HCT116 (cell line): ENCODE results near the gene NTHL1. TPM values are rescaled to one million over a fixed set of nuclear protein-coding genes. Genes with fewer than 3 reads are reported as not detected.
A peak's percentile ranks its signal among the peaks of the same experiment; 100 is the strongest.

Source experiments
- ATAC-seq: fragments of 200-7000 bp; cut with Tn5 transposase; 2 replicates; pipeline ENCODE4 v1.9.1; 2020; ENCODE audit warnings: mild to moderate bottlenecking, moderate library complexity
- BruUV-seq: library from RNA; stranded (reverse); fragments of 400-500 nt; replicated peaks from 2 replicates; lab custom pipeline; 2021; lab: Mats Ljungman, UMichigan
- CTCF ChIA-PET: fragments of 300-600 bp; sonication (Branson Sonifier 250); formaldehyde crosslinking; loops from one replicate; lab custom pipeline; 2021; ENCODE audit warnings: antibody characterized with exemption; lab: Charles Lee
- POLR2A ChIA-PET: fragments of 300-600, 350-600 bp; sonication (Branson Sonifier 250); formaldehyde crosslinking; loops from one replicate; lab custom pipeline; 2021; ENCODE audit warnings: antibody characterized with exemption; lab: Charles Lee
- RAD21 ChIA-PET, 2 experiments: fragments of 300-600 bp; sonication (Branson Sonifier 250); formaldehyde crosslinking; loops; one replicate each; lab custom pipeline; 2023; ENCODE audit warnings: low total read pairs in 2 of 2; ENCODE audit not compliant: uncharacterized antibody in 2 of 2, unreplicated experiment in 2 of 2, low non-redundant PET in 1 of 2; lab: Charles Lee
- DNase-seq: peaks from one replicate; pipeline ENCODE4 v3.0.0-alpha.2; 2010; ENCODE audit warnings: low read depth, low spot score
- H2AFZ ChIP-seq: fragments of 200-600 bp; shearing (Covaris generic), sonication (generic); 2 replicates; pipeline ENCODE4 v1.6.1; 2017; ENCODE audit warnings: low read depth, mixed run types, mixed read lengths, antibody characterized with exemption, low read length; ENCODE audit not compliant: poor library complexity, severe bottlenecking
- H3K27ac ChIP-seq: 2 replicates; pipeline ENCODE4 v1.5.1; 2012; ENCODE audit warnings: low read depth, low read length
- H3K27me3 ChIP-seq: fragments of 200-600 bp; sonication (generic); 2 replicates; pipeline ENCODE4 v1.6.1; 2016; ENCODE audit warnings: mixed run types, low read length, mixed read lengths; ENCODE audit not compliant: insufficient read depth
- H3K36me3 ChIP-seq, 2 experiments: fragments of 200-500 bp in 1 of 2; fragments of 200-600 bp in 1 of 2; sonication (Bioruptor generic) in 1 of 2; sonication (generic) in 1 of 2; 2 replicates each; pipeline versions ENCODE4 v1.5.1 to v1.6.1; 2014 to 2016; ENCODE audit warnings: low read length in 2 of 2, inconsistent platforms in 1 of 2, mixed read lengths in 1 of 2, mixed run types in 1 of 2; ENCODE audit not compliant: insufficient read depth in 2 of 2, control insufficient read depth in 1 of 2
- H3K4me1 ChIP-seq, 2 experiments: fragments of 200-600 bp in 1 of 2; sonication (generic) in 1 of 2; 2 replicates each; pipeline versions ENCODE4 v1.5.1 to v1.6.1; 2012 to 2017; ENCODE audit warnings: low read length in 2 of 2, inconsistent platforms in 1 of 2, mild to moderate bottlenecking in 1 of 2, mixed read lengths in 1 of 2, mixed run types in 1 of 2, moderate library complexity in 1 of 2; ENCODE audit not compliant: insufficient read depth in 2 of 2, control insufficient read depth in 1 of 2
- H3K4me2 ChIP-seq: fragments of 200-600 bp; sonication (generic); 2 replicates; pipeline ENCODE4 v1.6.1; 2017; ENCODE audit warnings: mixed run types, low read length, mixed read lengths
- H3K4me3 ChIP-seq, 2 experiments: fragments of 200-600 bp in 1 of 2; sonication (generic) in 1 of 2; replicated peaks in 1 of 2; 2 replicates each; pipeline ENCODE4 v1.5.1; 2011 to 2016; ENCODE audit warnings: low read length in 2 of 2, control low read depth in 1 of 2, low read depth in 1 of 2, mild to moderate bottlenecking in 1 of 2, mixed read lengths in 1 of 2, mixed run types in 1 of 2
- H3K79me2 ChIP-seq: fragments of 200-600 bp; sonication (generic); 2 replicates; pipeline ENCODE4 v1.6.1; 2017; ENCODE audit warnings: mild to moderate bottlenecking, mixed run types, low read length, moderate library complexity, mixed read lengths; ENCODE audit not compliant: insufficient read depth
- H3K9ac ChIP-seq: fragments of 200-600 bp; sonication (generic); 2 replicates; pipeline ENCODE4 v1.6.1; 2016; ENCODE audit warnings: low read length, mixed read lengths
- H3K9me2 ChIP-seq: fragments of 200-600 bp; sonication (generic), shearing (Covaris generic); 2 replicates; pipeline ENCODE4 v1.6.1; 2017; ENCODE audit warnings: mixed run types, mild to moderate bottlenecking, moderate library complexity; ENCODE audit not compliant: insufficient read depth
- H3K9me3 ChIP-seq, 2 experiments: fragments of 200-500 bp in 1 of 2; fragments of 200-600 bp in 1 of 2; sonication (Bioruptor generic) in 1 of 2; sonication (generic) in 1 of 2; 2 replicates each; pipeline ENCODE4 v1.6.1; 2014 to 2017; ENCODE audit warnings: low read length in 2 of 2, mixed read lengths in 2 of 2, inconsistent platforms in 1 of 2, low read depth in 1 of 2, mild to moderate bottlenecking in 1 of 2, mixed run types in 1 of 2, moderate library complexity in 1 of 2; ENCODE audit not compliant: control insufficient read depth in 1 of 2, insufficient read depth in 1 of 2
- H4K20me1 ChIP-seq: fragments of 200-600 bp; sonication (generic), shearing (Covaris generic); 2 replicates; pipeline ENCODE4 v1.6.1; 2017; ENCODE audit warnings: mixed run types, mild to moderate bottlenecking, moderate library complexity; ENCODE audit not compliant: insufficient read depth
- ATF3 ChIP-seq: IDR thresholded peaks from 2 replicates; pipeline ENCODE4 v1.6.1; 2012
- CBX3 ChIP-seq: IDR thresholded peaks from 2 replicates; pipeline ENCODE4 v1.6.1; 2012; ENCODE audit warnings: low read depth
- CTCF ChIP-seq, 3 experiments: fragments of 200-600 bp in 1 of 3; sonication (generic) in 1 of 3; IDR thresholded peaks in 2 of 3; conservative IDR thresholded peaks in 1 of 3; 2 replicates each; pipeline ENCODE4 v1.5.1; 2012 to 2017; ENCODE audit warnings: low read depth in 2 of 3, low read length in 2 of 3, antibody characterized with exemption in 1 of 3, borderline replicate concordance in 1 of 3, control low read depth in 1 of 3, mild to moderate bottlenecking in 1 of 3, mixed read lengths in 1 of 3, mixed run types in 1 of 3, moderate library complexity in 1 of 3; ENCODE audit not compliant: insufficient read depth in 1 of 3
- ELF1 ChIP-seq: IDR thresholded peaks from 2 replicates; pipeline ENCODE4 v1.6.1; 2012; ENCODE audit warnings: low read depth, borderline replicate concordance
- JUND ChIP-seq: IDR thresholded peaks from 2 replicates; pipeline ENCODE4 v1.6.1; 2012
- MAX ChIP-seq: IDR thresholded peaks from 2 replicates; pipeline ENCODE4 v1.6.1; 2012
- POLR2A ChIP-seq: IDR thresholded peaks from 2 replicates; pipeline ENCODE4 v1.7.0; 2011; ENCODE audit warnings: borderline replicate concordance; ENCODE audit not compliant: insufficient read depth, insufficient read length; ENCODE audit errors: extremely low read depth
- RAD21 ChIP-seq: IDR thresholded peaks from 2 replicates; pipeline ENCODE4 v1.6.1; 2012; ENCODE audit warnings: low read depth, mild to moderate bottlenecking
- REST ChIP-seq: IDR thresholded peaks from 2 replicates; pipeline ENCODE4 v1.6.1; 2012; ENCODE audit warnings: low read depth
- SIN3A ChIP-seq: IDR thresholded peaks from 2 replicates; pipeline ENCODE4 v1.6.1; 2012; ENCODE audit warnings: low read depth
- SRF ChIP-seq: IDR thresholded peaks from 2 replicates; pipeline ENCODE4 v1.6.1; 2012; ENCODE audit warnings: low read depth
- ZNF274 ChIP-seq: fragments of 200-500 bp; sonication (Bioruptor generic); IDR thresholded peaks from 2 replicates; pipeline ENCODE4 v1.6.1; 2014; ENCODE audit warnings: mild to moderate bottlenecking, low read depth, low read length, inconsistent platforms
- intact Hi-C: fragments of 100-400 bp; cut with micrococcal nuclease; formaldehyde crosslinking; loops from 2 replicates; pipeline ENCODE4 v1.10.0; 2022
- total RNA-seq: library from RNA; stranded (reverse); gene quantifications from one replicate; pipeline ENCODE4 v1.2.1, GENCODE V29; 2021; ENCODE audit not compliant: unreplicated experiment

The NTHL1 gene
- total RNA-seq, 1 experiment from 2014 or later: 40.1 TPM

GRCh38 chr16:2040787-2041522 lies 6.7 kb downstream of the NTHL1 start:
- Histone ChIP-seq H3K4me3 (no peak overlapping the region), H3K79me2 (no peaks in the 10 kb centered on the region), H3K27ac (peak overlapping the region; percentile 45; the same call in 1 of the 2 replicates), H4K20me1 (no peaks in the 10 kb centered on the region), H3K27me3 (no peaks in the 10 kb centered on the region), H3K9ac (no peak overlapping the region), H2AFZ (no peak overlapping the region), H3K4me2 (peak overlapping the region; percentile 17; the same call in 1 of the 2 replicates), H3K9me3 (no peaks in the 10 kb centered on the region), H3K4me1 (peaks cover 5 to 42% of the 10 kb centered on the region in 2 experiments; a peak in 3 of 4 replicates), H3K9me2 (no peaks in the 10 kb centered on the region), H3K36me3 (no peaks in the 10 kb centered on the region)
- BruUV-seq: no TSS peak
- ChIA-PET CTCF (no interaction called here), POLR2A (no interaction called here), RAD21 (no interaction called here)
- peak; percentile 48 for ATAC-seq
- DNase-seq: no peak
- intact Hi-C loops: no loop called here
- no peak for TF ChIP-seq POLR2A
- TF ChIP-seq CBX3: no peak
- no peak for TF ChIP-seq SRF
- TF ChIP-seq CTCF (IDR thresholded peaks at IDR 0.05 in 2 of 3, conservative IDR thresholded peaks at IDR 0.05 in 1 of 3; ENCODE audit: borderline replicate concordance in 1 of 3, insufficient read depth in 1 of 3, low read depth in 2 of 3, low read length in 2 of 3): no peak
- TF ChIP-seq ZNF274: no peak
- no peak for TF ChIP-seq ELF1
- TF ChIP-seq SIN3A: no peak
- no peak for TF ChIP-seq REST
- TF ChIP-seq MAX: no peak
- no peak for TF ChIP-seq RAD21
- TF ChIP-seq ATF3: no peak
- TF ChIP-seq JUND: no peak; the same call in 1 of the 2 replicates
